ENCODE measurements around the gene TEN1. TPM values are rescaled to one million over a fixed set of nuclear protein-coding genes. Genes with fewer than 3 reads are reported as not detected.

The TEN1 gene
- total RNA-seq, 1 donor from 2014 or later, result 10.3 TPM

DNA sequence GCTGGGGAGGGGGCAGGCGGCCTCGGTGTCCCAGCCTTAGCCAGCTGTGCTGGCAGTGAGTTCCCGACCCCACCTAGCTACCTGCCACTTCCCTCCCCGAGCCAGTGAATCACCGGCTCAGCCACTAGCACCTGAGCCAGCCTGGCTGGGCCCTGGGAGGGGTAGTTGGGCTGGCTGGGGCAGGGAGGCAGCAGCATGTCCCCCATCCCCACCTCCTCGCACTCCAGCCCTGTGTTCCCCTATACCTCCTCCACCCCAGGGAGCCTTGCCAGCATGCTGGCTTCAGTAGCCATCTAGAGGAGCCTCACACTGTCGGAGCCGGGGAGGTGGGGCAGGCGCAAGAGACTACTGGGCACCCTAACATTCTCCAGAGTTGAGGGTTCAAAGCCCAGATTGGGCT, 45.3 kb downstream of the TEN1 start:
- H3K4me1 ChIP-seq, result peaks cover 11% of the 10 kb centered on the region
- H3K27me3 ChIP-seq, result no peaks in the 10 kb centered on the region
- peaks cover 0 to under 1% of the 10 kb centered on the region in 2 donors for H3K36me3 ChIP-seq
- TF ChIP-seq POLR2A (IDR thresholded peaks at IDR 0.05), result no peak
- intact Hi-C loops (cut with DNase I), result no loop called here
- DNase-seq (ENCODE audit: extremely low spot score in 2 of 2), result no peak
- H3K27ac ChIP-seq, result no peak overlapping the region
- H3K9me3 ChIP-seq, result no peaks in the 10 kb centered on the region
- H3K4me3 ChIP-seq, result no peak overlapping the region

DNA sequence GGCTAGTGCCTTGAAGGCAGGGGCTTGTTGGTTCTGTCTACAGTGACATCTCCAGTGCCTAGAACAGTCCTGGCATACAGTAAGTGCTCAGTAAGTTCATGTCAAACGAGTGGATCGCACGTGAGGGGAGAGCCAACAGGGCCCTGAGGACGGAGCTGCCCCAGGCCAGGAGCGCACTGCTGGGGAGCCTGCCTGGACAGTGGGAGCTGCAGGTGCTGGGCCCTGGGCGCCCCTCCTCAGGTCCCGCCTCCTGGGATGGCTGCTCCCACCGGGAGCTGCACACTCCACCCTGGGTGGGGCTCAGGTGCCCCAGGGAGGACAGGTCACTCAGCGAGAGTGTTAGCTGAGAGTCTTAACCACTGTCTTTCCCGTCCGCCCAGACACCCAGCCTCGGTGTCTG, 46.3 kb downstream of the TEN1 start:
- intact Hi-C loops (cut with DNase I), result no loop called here
- Histone ChIP-seq H3K36me3 (no peaks in the 10 kb centered on the region), H3K9me3 (no peaks in the 10 kb centered on the region), H3K27me3 (no peaks in the 10 kb centered on the region), H3K4me3 (peak overlapping the region in 1 of 2 donors; percentile 51), H3K27ac (no peak overlapping the region), H3K4me1 (peaks cover 16% of the 10 kb centered on the region)
- TF ChIP-seq POLR2A (IDR thresholded peaks at IDR 0.05) (no peak), POLR2AphosphoS5 (IDR thresholded peaks at IDR 0.05; ENCODE audit: insufficient read depth in 1 of 2, low read depth in 1 of 2) (no peak)
- TF ChIP-seq, protein P1, sequence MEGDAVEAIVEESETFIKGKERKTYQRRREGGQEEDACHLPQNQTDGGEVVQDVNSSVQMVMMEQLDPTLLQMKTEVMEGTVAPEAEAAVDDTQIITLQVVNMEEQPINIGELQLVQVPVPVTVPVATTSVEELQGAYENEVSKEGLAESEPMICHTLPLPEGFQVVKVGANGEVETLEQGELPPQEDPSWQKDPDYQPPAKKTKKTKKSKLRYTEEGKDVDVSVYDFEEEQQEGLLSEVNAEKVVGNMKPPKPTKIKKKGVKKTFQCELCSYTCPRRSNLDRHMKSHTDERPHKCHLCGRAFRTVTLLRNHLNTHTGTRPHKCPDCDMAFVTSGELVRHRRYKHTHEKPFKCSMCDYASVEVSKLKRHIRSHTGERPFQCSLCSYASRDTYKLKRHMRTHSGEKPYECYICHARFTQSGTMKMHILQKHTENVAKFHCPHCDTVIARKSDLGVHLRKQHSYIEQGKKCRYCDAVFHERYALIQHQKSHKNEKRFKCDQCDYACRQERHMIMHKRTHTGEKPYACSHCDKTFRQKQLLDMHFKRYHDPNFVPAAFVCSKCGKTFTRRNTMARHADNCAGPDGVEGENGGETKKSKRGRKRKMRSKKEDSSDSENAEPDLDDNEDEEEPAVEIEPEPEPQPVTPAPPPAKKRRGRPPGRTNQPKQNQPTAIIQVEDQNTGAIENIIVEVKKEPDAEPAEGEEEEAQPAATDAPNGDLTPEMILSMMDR (IDR thresholded peaks at IDR 0.05), result no peak
- DNase-seq (ENCODE audit: extremely low spot score in 2 of 2), result no peak

DNA sequence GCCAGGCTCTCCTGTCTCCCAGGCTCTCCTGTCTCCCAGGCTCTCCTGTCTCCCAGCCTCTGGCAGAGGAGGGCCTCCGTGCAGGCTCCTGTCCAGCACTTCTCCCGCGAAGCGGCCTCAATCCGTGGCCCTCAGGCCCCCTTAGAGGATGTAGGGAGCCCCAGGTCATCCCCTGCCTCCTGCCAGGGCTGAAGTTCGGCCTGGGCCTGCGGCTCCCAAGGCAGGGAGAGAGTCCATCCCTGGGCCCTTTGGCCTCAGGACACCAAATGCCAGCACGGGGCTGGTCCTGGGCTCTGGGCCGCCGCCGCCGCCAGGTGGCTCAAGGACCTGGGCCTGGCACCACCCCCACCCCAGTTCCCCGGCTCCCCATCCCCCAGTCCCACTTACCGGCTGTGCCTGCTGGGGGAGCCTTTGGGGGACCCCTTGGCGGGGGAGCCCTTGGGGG, 47.7 kb downstream of the TEN1 start:
- intact Hi-C loops (cut with DNase I), result no loop called here
- Histone ChIP-seq H3K27me3 (no peaks in the 10 kb centered on the region), H3K27ac (peak overlapping the region; percentile 85), H3K4me1 (peaks cover 16% of the 10 kb centered on the region), H3K36me3 (no peaks in the 10 kb centered on the region), H3K4me3 (peak overlapping the region; percentile 19 to 51), H3K9me3 (no peaks in the 10 kb centered on the region)
- TF ChIP-seq POLR2AphosphoS5 (IDR thresholded peaks at IDR 0.05; ENCODE audit: insufficient read depth in 1 of 2, low read depth in 1 of 2), result no peak
- TF ChIP-seq, protein P1 (IDR thresholded peaks at IDR 0.05), result no peak
- TF ChIP-seq POLR2A (IDR thresholded peaks at IDR 0.05), result no peak
- DNase-seq (ENCODE audit: extremely low spot score in 2 of 2), result no peak

DNA sequence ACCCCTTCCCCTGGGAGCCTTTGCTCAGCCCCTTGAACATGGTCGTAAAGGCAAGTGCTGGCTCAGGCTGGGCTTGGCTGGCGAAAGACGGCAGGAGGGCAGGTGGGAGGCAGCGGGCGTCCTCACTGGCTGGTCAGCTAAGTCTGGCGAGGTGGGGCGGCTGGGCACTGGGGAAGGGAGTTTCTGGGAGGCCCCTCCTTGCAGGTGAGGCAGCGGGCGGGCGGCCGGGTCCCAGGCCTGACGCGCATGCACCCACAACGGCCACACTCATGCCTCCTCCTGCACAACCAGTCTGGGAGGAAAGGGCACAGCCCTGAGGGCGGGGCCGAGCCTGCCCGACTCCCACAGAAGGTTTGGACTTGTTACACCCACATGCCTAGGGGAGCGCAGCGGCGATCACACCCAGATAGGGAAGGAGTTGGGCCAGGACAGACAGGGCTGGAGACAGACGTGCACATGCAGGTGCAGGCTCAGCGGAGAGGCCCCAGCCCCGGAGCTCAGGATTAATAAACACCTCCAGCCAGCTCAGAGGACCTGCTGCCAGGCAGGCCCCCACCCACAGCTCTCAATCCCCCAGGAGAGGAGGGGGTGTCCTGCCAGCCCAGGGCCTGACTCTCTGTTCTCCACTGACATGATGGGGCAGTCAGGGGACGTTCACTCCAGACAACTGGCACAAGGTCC, 48.3 kb downstream of the TEN1 start, which contains the start of gene EVPL:
EVPL (minus strand) TSS at position 148 of the 681 bp plus-strand sequence; CDS start at position 40, 108 bp downstream.
- Histone ChIP-seq H3K36me3 (no peaks in the 10 kb centered on the region), H3K4me3 (peak within 1 kb of the TSS; percentile 19 to 51), H3K27ac (peak within 1 kb of the TSS; percentile 85), H3K9me3 (no peaks in the 10 kb centered on the region), H3K4me1 (peaks cover 16% of the 10 kb centered on the region), H3K27me3 (no peaks in the 10 kb centered on the region)
- TF ChIP-seq POLR2AphosphoS5 (IDR thresholded peaks at IDR 0.05; ENCODE audit: insufficient read depth in 1 of 2, low read depth in 1 of 2), result peak; percentile 54 to 56
- TF ChIP-seq POLR2A (IDR thresholded peaks at IDR 0.05), result no peak
- intact Hi-C loops (cut with DNase I), result no loop called here
- DNase-seq (ENCODE audit: extremely low spot score in 2 of 2), result no peak

DNA sequence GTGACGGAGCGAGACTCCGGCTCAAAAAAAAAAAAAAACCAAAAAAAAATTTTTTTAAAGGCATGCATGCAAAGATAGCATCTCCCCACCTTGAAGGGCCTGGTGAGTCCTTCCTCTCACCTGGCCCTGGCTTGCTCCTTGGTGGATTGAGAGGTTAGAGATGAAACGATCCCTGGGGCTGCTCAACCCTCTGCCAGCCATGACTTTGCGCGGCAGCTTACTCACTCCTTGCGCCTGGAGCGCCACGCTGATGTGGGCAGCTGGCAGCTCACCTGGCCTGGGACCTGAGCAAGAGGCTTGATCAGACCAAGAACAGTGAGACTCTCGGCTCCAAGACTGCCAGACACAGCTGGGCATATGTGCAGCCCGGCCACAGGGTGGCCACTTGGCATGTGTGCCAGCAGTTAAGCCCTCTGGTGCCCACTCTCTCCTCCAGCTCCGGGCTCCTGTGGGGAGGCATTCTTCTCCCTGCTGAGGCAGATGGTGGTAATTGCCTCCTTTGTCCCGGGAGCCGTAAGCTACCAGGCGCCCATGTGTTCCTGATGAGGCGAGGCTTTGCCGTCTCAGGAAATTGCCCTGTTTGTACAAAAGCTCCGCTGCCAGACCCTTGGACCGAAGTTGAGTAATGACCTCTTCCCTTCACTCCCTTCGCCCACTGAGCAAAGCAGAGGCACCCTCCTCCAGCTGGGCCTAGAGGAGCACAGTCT, 53.2 kb downstream of the TEN1 start:
- Histone ChIP-seq H3K36me3 (no peaks in the 10 kb centered on the region), H3K27me3 (no peaks in the 10 kb centered on the region), H3K27ac (no peak overlapping the region), H3K4me3 (no peak overlapping the region), H3K9me3 (no peaks in the 10 kb centered on the region), H3K4me1 (peaks cover 20% of the 10 kb centered on the region)
- intact Hi-C loops (cut with DNase I), result no loop called here
- no peak for DNase-seq (ENCODE audit: extremely low spot score in 2 of 2)
- no peak for TF ChIP-seq POLR2AphosphoS5 (IDR thresholded peaks at IDR 0.05; ENCODE audit: insufficient read depth in 1 of 2, low read depth in 1 of 2)
- no peak for TF ChIP-seq POLR2A (IDR thresholded peaks at IDR 0.05)
- TF ChIP-seq, protein P1 (IDR thresholded peaks at IDR 0.05), result no peak

DNA sequence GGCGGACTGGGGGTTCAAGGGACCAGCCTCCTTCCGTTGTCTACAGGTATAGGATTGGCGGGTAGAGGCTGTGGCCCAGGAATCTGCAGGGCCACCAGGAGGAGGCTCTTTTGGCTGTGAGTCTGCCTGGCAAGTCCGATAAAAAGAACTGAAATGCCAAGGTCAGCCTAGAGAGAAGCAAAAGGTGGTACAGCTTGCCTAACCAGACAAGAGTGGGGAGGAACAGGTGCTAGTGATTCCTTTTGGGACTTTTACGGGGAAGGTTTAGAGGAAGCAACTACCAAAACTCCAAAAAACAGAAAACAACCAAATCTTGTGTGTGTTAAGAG, 53.7 kb downstream of the TEN1 start:
- Histone ChIP-seq H3K27ac (no peak overlapping the region), H3K9me3 (no peaks in the 10 kb centered on the region), H3K4me3 (no peak overlapping the region), H3K27me3 (no peaks in the 10 kb centered on the region), H3K36me3 (no peaks in the 10 kb centered on the region), H3K4me1 (peaks cover 21% of the 10 kb centered on the region)
- intact Hi-C loops (cut with DNase I), result no loop called here
- DNase-seq (ENCODE audit: extremely low spot score in 2 of 2), result no peak
- TF ChIP-seq POLR2A (IDR thresholded peaks at IDR 0.05), result no peak
- TF ChIP-seq, protein P1 (IDR thresholded peaks at IDR 0.05), result no peak
- TF ChIP-seq POLR2AphosphoS5 (IDR thresholded peaks at IDR 0.05; ENCODE audit: insufficient read depth in 1 of 2, low read depth in 1 of 2), result no peak

Measured in vagina (tissue), 2 donors.